HG02623 (cell line): Measurements from ENCODE around the gene CBX2.
"Not testable (repeated sequence)": the region's sequence is repeated elsewhere in the genome, so short reads cannot be mapped to it uniquely, and the experiment has no call there.

Experiments used
- ATAC-seq: cut with Tn5 transposase; IDR thresholded peaks from one replicate; pipeline ENCODE4 v1.9.1; 2021; ENCODE audit warnings: moderate library complexity; ENCODE audit not compliant: unreplicated experiment

Gene CBX2

DNA sequence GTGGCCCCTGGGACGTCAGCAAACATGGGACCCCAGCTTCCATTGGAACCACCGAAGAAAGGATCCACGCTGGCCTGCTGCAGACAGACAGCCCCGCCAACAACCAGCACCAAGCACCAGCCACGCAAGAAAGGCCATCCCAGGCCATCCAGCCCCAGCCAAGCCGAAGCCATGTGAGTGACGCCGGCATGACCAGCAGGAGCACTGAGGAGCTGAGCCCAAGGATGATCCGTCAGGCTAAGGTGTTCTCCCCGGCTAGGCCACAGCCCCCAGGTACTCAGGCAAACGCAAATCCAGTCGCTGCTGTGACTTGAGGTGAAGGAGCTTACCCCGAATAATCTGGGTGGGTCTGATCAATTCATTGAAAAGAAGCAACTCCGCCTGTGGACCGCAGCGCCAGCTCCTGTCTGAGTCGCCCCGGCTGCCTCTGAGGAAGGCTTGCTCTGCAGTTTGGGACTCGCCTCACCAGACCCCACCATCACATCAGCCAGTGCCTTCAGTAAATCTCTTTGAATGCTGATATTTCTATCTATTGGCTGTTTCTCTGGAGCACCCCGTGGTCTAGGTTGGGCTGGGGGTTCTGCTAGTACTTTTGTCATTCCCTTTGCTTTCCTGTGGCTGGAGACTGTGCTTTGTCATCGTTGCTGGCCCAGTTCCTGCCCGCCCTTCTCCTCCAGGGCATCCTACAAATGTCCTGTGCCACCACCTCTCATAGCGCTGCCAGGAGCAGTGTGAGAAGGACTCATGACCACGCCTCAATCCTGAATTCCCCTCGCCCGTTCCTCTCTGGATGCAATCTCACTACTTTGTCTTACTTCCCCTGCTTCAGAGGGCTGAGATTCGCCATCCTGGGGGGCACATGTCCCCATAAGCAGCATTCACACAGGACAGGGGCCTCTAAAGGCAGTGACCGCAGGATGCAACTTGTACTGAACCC, 8.1 kb upstream of the CBX2 start:
- ATAC-seq: no peak

DNA sequence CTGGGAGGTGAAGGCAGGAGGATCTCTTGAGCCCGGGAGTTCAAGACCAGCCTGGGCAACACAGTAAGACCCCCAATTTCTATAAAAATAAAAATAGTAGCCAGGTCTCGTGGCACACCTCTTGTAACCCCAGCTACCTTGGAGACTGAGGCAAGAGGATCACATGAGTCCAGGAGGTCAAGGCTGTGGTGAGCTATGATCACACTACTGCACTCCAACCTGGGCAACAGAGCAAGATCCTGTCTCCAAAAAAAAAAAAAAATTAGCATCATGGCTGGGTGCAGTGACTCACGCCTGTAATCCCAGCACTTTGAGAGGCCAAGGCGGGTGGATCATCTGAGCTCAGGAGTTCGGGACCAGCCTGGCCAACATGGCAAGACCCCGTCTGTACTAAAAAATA, 6.7 kb upstream of the CBX2 start:
- no peak for ATAC-seq

DNA sequence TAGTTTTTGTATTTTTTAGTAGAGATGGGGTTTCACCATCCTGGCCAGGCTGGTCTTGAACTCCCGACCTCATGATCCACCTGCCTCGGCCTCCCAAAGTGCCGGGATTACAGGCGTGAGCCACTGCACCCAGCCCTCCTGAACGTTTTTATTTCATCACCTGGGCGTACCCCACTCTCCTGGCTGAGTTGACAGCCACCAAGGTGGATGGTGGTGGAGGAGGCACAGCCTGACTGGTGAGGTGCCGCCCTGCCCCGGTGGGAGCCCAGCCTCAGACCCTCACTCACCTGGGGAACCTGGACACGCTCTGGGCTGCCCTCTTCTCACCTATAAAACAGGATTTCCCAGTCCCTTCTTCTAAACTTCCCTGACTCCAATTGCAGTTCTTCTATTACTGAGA, 5.2 kb upstream of the CBX2 start:
- not testable (repeated sequence) for ATAC-seq

DNA sequence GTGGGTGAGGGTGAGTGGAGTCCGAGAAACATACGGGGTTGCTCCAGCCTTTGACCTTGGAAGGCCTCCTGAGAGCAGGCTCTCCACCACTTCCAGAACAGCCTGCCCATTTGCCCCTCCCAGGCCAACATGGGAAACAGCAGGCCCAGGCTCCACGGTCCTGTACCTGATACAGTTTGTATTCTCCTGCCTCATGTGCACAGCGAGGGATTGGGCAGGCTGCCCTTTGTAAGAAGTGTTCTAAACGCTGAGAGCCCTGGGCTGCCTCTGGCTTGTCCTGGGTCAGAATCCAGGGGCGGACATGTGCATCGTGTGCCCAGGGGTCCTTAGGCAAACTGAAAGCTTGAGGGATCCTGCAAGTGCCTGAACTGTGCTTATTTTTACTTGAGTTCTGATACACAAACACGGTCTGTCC, 3.4 kb upstream of the CBX2 start:
- no peak for ATAC-seq

DNA sequence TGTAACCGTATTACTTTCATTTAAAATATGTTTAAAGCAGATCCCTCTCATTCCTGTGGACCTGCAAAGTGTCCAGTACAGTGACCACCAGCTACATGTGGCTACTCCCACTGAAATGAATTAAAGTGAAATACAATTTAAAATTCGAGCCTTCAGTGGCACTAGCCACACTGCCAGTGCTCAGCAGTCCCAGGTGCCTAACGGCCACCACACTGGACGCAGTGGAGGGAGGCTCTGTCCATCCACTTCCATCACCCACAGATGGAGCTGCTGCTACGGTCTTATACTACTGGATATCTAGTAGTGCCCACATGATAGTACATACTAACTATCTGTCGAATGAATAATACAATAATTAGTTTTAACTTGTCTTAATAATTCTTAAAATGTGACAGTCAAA, 2.3 kb upstream of the CBX2 start:
- no peak for ATAC-seq

DNA sequence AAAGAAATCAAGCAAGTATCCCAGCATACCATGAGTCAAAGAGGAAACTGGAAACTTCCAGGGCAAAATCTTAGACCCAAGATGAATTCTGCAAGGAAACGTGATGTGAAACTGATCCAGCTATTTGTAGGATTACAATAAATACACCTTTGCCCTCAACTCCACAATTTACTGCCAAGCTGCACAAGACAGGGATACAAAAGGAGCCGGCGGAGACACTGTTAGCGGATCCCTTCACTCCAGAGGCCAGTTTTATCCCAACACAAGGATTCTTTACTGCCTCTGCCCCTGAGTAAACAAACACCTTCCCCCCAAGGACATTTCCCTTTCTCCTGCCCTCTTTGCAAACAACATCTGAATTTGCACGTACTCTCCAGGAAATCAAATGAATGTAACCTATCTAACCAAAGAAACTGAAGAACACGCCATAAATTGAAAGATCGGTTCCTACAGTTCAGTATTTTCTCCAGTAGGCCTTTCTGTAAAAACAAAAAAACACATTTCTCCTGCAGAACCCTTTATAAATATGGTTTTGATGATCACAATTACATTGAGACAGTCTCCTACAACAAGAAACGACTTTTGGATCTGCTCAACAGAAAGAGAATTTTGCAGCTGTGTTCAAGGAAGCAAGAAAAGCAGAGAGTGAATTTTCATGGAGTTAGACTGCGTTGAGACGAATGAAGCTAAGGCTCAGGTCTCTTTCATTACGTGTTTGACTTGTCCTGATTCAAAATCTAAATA, 1.4 kb upstream of the CBX2 start:
- ATAC-seq: no peak

DNA sequence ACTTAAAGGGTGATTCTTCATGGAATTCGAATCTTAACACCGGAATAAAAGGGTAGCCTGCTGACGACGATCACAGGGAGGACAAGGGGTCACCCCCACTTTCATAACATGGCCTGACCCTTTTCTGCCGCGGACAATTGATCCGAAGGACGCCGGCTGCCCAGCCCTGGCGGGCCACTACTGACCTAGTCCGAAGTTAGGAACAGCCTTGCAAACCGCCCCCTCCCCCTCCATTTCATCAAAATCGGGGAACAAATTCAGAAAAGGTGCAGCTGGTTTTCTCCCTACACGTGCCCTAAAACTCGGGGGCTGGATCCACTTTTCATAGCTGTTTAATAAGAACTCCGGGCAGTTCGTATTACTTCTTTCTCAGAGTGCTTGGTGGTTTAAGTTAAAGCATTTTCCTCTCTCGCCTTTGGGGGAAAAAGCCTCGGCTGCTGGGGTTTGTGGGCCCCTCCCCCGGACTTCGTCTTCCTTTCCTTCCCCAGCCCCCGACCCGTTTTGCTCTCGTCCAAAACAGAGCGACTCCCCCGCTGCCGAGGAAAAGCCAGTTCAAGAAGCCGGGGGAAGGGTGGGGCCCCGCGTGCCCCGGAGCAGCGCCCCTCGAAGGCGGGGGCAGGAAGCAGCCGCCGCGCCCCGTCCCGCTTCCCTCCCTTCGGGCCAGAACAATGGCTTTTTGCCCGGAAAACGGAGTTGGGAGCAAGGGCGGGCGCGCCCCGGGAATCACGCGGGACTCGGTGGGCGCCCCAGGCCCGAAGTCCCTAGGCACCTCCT, 641 bp upstream of the CBX2 start:
- ATAC-seq: no peak

DNA sequence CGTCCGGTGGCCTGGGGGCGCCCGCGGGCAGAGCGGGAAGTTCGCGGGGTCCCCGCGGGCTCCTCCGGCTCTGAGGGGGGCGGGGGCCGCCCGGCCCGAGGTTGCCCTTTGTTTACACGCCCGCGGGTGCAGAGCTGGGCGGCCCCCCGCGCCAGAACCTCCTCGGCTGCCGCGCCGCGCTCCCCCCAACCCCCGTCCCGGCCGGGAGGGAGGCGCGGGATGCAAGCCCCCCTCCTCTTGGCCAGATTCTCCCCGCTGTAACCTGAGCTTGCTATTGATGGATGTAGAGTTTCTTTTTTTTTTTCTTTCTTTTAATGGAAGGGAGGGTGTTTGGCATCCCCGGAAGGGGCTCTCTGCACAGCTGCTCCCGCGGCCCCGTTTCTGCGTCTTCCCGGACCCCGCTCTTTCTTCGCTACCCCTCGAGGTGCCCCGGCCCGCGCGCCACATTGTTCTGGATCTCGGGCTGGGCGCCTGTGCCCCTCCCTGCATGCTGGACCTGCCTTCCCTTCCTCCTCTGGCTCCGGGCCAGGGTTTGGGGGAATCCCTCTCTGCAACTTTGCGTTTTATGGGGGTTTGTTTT, 646 bp downstream of the CBX2 start:
- no peak for ATAC-seq

DNA sequence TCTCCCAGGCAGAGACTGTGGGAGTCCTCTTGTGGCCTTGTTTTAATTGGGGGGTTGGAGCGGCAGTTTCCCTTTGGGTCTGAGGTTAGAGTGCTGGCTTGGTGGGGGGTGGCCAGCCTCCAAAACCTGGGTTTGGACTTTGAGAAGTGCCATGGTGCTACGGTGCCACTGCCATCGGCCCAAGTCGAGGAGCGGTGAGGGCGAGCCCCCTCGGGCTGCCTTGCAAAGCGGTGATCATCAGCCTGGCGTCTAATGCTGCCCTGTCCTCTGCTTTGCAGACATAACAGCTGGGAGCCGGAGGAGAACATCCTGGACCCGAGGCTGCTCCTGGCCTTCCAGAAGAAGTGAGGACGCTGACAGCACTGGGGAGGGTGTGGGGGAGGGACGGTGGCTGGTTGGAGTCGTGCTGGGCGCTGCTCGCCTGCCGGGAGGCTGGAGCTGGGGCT, 1.2 kb downstream of the CBX2 start:
- ATAC-seq: no peak

DNA sequence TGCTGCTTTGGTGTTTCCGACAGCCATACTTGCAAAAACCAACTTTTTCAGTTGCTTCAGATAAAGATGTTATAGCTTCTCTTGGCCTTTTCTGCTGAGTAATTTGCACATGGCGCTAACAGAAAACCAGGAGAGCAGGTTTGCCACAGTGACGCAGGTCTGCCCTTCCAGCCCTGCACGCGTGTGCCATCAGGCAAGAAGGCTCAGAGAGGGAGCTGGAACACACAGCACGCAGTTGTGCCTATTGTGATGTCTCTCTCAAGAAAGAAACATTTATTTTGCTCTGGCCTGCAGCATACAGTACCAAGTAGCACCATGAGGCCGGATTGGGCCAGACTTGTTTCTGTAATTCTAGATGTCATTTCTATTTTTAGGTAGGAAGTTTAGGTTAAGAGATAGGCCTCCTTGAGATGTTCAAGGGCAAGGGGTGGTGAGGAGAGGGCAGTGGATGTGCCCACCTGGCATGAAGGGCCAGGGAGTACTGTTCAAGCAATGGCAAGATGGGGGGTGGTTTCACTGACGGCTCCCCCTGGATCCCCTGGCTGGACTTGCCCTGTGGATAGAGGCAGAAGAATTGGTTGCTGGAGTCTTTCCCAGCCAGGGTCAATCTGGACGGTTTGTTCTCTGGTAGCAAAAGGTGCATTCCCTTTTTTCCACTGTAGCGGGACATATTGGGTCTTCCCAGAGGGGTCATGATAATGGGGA, 1.9 kb downstream of the CBX2 start:
- ATAC-seq: no peak

DNA sequence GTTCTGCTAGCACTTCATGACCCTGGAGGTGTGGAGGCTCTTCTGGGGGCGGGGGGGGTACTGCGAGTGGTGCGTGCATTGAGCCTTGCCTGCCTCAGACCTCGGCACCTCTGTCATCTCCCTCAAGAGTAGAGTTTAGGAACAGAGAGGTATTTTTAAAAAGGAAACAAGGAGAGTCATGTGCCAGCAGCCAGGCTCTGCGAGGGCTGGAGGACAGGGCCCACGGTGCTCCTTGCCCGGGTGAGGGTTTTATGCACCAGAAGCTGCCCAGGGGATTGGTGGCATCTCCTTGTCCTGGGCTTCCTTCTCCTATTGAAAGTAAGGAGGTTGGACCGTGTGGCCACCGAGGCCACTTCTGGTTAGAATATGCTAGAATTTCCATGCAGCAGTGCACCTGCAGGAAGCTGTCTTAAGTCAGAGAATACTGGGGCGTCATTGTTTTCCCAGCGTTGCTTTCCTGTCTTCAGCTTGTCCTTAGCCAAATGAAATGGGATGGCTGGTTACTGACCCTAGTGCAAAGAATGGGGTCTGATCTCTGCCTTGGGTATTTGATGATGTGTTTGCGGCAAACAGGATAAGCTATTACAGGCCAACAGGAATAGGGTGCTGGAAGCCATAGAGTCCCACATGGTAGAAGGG, 3.2 kb downstream of the CBX2 start:
- ATAC-seq: no peak

DNA sequence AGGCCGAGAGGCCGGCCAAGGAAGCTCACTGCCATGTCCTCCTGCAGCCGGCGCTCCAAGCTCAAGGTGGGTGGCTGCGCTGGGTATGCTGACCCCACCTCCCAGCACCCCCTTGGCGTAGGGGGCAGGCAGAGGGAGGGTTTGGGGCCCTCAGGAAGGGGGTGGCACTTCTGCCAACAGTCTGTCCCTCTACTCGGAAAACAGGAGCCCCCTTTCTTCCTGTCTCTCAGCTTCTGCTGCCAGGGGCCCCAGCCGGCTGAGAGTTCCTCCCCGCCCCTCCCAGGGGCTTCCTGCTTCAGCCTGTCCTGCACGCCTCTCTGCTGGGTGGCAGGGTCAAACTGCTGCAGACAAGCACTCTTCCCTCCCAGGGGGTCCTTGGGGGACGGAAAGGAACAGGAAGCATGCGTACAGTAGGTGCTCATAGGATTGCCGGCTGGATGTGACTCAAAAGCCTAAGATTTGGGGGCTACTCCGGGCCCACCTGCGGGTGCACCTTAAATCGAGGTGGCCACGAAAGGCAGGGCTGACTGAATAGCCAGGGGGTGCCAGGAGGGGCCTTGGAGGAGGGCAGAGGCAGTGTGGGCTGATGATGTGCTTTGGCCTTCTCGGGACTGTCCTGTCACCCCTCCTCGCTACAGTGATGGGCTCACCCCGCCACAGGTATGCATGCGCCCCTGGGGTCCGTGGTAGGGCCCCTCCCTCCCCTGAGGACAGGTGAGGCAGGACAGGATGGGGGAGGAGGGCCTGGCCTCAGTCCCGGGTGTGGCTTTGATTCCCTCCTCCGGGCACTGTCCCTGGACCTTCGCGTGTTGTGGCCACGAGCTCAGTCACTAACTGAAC, 4.0 kb downstream of the CBX2 start:
- ATAC-seq: no peak

DNA sequence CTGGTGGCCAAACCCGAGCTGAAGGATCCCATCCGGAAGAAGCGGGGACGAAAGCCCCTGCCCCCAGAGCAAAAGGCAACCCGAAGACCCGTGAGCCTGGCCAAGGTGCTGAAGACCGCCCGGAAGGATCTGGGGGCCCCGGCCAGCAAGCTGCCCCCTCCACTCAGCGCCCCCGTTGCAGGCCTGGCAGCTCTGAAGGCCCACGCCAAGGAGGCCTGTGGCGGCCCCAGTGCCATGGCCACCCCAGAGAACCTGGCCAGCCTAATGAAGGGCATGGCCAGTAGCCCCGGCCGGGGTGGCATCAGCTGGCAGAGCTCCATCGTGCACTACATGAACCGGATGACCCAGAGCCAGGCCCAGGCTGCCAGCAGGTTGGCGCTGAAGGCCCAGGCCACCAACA, 5.9 kb downstream of the CBX2 start:
- ATAC-seq: no peak

DNA sequence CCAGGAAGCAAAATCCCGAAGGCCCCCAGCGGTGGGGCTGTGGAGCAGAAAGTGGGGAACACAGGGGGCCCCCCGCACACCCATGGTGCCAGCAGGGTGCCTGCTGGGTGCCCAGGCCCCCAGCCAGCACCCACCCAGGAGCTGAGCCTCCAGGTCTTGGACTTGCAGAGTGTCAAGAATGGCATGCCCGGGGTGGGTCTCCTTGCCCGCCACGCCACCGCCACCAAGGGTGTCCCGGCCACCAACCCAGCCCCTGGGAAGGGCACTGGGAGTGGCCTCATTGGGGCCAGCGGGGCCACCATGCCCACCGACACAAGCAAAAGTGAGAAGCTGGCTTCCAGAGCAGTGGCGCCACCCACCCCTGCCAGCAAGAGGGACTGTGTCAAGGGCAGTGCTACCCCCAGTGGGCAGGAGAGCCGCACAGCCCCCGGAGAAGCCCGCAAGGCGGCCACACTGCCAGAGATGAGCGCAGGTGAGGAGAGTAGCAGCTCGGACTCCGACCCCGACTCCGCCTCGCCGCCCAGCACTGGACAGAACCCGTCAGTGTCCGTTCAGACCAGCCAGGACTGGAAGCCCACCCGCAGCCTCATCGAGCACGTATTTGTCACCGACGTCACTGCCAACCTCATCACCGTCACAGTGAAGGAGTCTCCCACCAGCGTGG, 6.5 kb downstream of the CBX2 start:
- ATAC-seq: no peak

DNA sequence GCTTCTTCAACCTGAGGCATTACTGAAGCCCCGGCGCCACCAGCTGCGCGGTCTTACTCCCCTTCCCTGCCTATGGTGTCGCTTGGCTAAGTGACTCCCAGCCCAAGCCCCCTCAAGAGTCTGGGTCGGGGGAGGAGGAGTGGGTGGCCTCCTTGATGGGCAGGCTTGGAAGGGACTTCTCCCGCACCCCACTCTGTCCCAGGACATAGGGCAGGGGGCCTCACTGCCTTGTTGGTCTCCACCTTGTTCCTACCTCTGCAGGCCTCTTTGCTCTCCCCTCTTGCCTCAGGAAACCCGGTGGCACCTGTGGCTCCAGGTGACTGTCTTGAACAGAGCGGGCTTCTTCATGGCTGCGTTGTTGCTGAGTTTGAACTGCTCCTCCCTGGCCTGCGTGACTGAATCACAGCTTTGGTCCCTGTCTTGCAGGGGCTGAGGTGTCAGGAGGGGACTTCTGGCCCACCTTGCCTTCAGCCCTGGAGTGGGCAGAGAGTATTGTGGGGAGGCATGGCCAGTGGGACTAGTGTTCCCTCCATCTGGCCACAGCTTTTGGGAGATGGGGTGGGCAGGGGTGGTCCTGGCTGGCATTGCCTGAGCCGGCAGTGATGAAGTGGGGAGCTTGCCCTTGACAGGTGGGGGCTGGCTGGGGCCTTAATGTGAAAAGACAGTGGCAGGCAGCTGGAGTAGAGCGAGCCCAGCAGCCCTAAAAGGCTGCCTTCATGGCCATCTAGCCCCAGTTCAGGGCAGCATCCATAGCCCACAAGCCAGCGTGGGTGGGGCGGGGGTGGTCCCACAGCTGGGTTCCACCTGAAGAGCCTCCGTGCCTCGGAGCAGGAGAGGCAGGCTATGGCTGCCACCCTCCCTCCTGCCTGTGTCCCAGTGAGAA, 7.3 kb downstream of the CBX2 start:
- no peak for ATAC-seq

DNA sequence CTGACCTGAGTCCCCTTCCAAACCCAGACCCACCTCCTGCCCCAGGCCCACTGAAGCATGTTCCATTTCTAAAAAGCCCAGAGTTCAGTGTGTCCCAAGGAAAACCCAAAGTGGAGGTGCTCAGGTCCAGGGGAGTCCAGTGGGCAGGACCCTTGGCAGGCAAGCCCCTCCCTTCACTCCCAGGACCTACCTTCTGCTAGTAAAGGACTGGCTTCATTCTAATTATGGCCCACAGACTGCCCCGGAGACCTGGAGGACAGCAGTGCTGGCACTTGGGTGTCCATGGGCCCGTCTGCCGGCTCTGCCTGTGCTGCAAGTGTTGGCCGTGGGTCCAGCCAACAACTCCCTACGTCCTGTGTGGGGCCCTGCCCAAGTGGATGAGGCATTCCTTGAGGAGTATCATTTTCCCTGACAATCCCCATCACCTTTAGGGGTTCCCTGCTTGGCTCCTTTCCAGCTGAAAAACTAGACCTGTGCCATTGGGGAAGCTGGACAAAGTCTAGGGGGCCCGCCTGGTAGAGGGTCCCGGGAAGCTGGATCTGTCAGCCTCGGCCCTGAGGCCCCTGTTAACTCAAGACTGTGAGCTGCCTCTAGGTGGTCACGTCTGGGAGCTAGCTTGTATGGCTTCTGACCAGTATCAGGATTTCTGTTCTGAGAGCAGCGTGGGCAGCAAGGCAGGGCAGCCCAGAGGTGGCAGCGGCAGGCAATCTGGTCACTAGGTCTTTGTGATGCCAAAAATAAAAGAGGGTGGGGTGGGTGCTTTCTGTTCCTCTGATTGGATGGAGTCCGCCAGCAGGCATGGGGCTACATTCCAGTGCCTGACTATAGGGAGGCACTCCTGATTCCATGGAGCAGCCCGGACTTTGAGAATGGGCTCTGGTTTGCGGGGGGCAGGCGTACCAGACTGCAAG, 8.2 kb downstream of the CBX2 start:
- no peak for ATAC-seq
